ENCODE measurements around the gene SFMBT2. TPM values are rescaled to one million over a fixed set of nuclear protein-coding genes. Genes with fewer than 3 reads are reported as not detected.

Gene SFMBT2
- polyA plus RNA-seq, 1 experiment: 0.06 TPM

- no peaks in the 10 kb centered on the region for H3K36me3 ChIP-seq (ENCODE audit: control insufficient read depth, insufficient read depth, low read length)
- TF ChIP-seq CTCF (IDR thresholded peaks at IDR 0.05; ENCODE audit: insufficient read depth, low read depth, low read length): no peak
- DNase-seq (ENCODE audit: low read depth): no peak
- ChIA-PET POLR2A (no interaction called here), CTCF (interaction anchor here (0.6 kb wide), 1 partner anchor 8 kb away, joined by 3 read pairs; no protein-coding TSS in a partner anchor)
- no peak overlapping the region for H3K4me3 ChIP-seq (ENCODE audit: low read depth, low read length)
- H3K27me3 ChIP-seq (ENCODE audit: control insufficient read depth, insufficient read depth, low read length): no peaks in the 10 kb centered on the region
Measured at GRCh38 chr10:7433861-7434260, 23.0 kb upstream of the SFMBT2 start.

GRCh38 chr10:7432884-7433726 lies 22.3 kb upstream of the SFMBT2 start:
- TF ChIP-seq CTCF (IDR thresholded peaks at IDR 0.05; ENCODE audit: insufficient read depth, low read depth, low read length): no peak
- no peaks in the 10 kb centered on the region for H3K36me3 ChIP-seq (ENCODE audit: control insufficient read depth, insufficient read depth, low read length)
- H3K4me3 ChIP-seq (ENCODE audit: low read depth, low read length): no peak overlapping the region
- no peak for DNase-seq (ENCODE audit: low read depth)
- POLR2A ChIA-PET: no interaction called here
- CTCF ChIA-PET: no interaction called here
- H3K27me3 ChIP-seq (ENCODE audit: control insufficient read depth, insufficient read depth, low read length): no peaks in the 10 kb centered on the region

GRCh38 chr10:7428673-7429350 lies 18.0 kb upstream of the SFMBT2 start:
- no peak overlapping the region for H3K4me3 ChIP-seq (ENCODE audit: low read depth, low read length)
- ChIA-PET CTCF (no interaction called here), POLR2A (no interaction called here)
- no peaks in the 10 kb centered on the region for H3K36me3 ChIP-seq (ENCODE audit: control insufficient read depth, insufficient read depth, low read length)
- H3K27me3 ChIP-seq (ENCODE audit: control insufficient read depth, insufficient read depth, low read length): no peaks in the 10 kb centered on the region
- no peak for TF ChIP-seq CTCF (IDR thresholded peaks at IDR 0.05; ENCODE audit: insufficient read depth, low read depth, low read length)
- no peak for DNase-seq (ENCODE audit: low read depth)

- Histone ChIP-seq H3K4me3 (ENCODE audit: low read depth, low read length) (no peak overlapping the region), H3K27me3 (ENCODE audit: control insufficient read depth, insufficient read depth, low read length) (no peaks in the 10 kb centered on the region), H3K36me3 (ENCODE audit: control insufficient read depth, insufficient read depth, low read length) (no peaks in the 10 kb centered on the region)
- no peak for DNase-seq (ENCODE audit: low read depth)
- no peak for TF ChIP-seq CTCF (IDR thresholded peaks at IDR 0.05; ENCODE audit: insufficient read depth, low read depth, low read length)
- ChIA-PET POLR2A (no interaction called here), CTCF (interaction anchor here (1.2 kb wide), 1 partner anchor 10 kb away, joined by 3 read pairs; no protein-coding TSS in a partner anchor)
Measured at GRCh38 chr10:7426349-7426748, 15.5 kb upstream of the SFMBT2 start.

GRCh38 chr10:7425691-7426090 lies 14.9 kb upstream of the SFMBT2 start:
- Histone ChIP-seq H3K4me3 (ENCODE audit: low read depth, low read length) (no peak overlapping the region), H3K27me3 (ENCODE audit: control insufficient read depth, insufficient read depth, low read length) (no peaks in the 10 kb centered on the region), H3K36me3 (ENCODE audit: control insufficient read depth, insufficient read depth, low read length) (no peaks in the 10 kb centered on the region)
- POLR2A ChIA-PET: no interaction called here
- DNase-seq (ENCODE audit: low read depth): no peak
- CTCF ChIA-PET: interaction anchor here (0.7 to 1.2 kb wide), 2 partner anchors 9 to 11 kb away, joined by 3 read pairs; no protein-coding TSS in a partner anchor
- no peak for TF ChIP-seq CTCF (IDR thresholded peaks at IDR 0.05; ENCODE audit: insufficient read depth, low read depth, low read length)
